Measurements from ENCODE around the gene FCF1. TPM values are rescaled to one million over a fixed set of nuclear protein-coding genes. Genes with fewer than 3 reads are reported as not detected.

FCF1 gene
- total RNA-seq, 1 donor from 2014 or later = 17.3 TPM

DNA sequence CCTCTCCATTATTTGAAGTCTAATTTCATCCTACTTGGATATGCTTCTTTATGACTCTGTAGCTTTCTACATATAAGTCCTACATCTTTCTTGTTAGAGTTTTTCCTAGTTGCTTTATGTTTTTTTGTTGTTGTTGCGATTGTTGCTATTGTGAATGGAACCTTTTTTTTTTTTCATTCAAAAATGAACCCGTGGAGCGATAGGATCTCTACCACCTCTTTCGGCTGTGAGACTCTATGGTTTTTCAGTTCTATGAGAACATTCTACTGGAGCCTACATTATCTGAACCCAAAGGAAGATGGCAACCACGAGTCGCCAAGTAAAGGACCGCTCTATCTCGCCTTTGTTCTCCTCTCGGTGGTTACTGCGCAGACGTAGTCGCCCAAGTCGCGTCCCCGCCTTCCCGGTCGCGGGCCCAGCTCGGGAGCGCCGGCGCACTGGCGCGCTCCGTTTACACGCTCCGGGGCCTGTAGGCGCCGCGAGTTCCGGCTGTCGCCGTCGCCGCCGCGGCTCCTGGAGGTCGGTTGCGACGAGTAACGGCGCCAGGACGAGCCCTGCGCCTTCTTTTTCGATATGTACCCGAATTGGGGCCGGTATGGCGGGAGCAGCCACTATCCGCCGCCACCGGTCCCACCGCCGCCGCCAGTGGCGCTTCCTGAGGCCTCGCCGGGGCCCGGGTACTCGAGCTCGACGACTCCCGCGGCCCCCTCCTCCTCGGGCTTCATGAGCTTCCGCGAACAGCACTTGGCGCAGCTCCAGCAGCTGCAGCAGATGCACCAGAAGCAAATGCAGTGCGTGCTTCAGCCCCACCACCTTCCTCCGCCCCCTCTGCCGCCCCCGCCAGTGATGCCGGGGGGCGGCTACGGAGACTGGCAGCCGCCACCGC is 50.2 kb downstream of the FCF1 start, which contains the start of gene YLPM1:
YLPM1 (plus strand) TSS at position 400 of the 886 bp plus-strand sequence; CDS start at position 574, 174 bp downstream.
- ATAC-seq = peak; percentile 99
- peak; percentile 94 for DNase-seq (ENCODE audit: low spot score)

DNA sequence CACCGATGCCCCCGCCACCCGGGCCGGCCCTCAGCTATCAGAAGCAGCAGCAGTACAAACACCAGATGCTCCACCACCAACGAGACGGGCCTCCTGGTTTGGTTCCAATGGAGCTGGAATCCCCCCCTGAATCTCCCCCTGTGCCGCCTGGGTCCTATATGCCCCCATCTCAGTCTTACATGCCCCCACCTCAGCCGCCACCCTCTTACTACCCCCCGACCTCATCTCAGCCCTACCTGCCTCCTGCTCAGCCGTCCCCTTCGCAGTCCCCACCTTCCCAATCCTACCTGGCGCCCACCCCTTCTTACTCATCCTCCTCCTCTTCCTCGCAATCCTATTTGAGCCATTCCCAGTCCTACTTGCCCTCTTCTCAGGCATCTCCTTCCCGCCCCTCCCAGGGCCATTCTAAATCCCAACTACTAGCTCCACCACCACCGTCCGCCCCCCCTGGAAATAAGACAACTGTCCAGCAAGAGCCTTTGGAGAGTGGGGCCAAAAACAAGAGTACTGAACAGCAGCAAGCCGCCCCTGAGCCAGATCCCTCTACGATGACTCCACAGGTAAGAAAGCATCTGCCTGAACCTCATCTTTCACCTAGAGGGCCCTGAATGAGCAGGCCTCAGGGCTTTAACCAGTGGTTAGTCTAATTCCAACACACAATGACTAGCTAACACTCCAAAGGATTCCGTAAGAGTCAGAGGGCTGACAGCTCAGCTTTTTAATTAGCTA is 51.0 kb downstream of the FCF1 start:
- DNase-seq (ENCODE audit: low spot score) = no peak
- ATAC-seq = no peak

DNA sequence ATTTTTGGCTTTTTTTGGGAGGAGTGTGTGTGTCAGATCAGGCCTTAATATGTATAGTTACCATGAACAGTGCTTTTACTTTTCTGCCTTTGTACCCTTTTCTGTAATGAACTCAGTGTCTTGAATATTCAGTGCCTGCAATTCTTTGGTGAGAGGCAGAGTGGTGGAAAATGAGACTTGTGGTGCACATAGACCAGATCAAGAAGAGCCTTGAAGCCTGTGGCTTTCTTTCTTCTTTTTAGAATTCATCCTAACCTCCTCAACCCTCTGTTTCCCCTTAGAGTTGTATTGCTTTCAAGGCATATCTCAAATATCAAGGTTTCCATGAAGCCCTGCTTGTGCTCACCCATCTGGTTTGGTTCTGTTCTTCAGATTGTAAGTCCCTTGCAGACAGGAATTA is 52.8 kb downstream of the FCF1 start:
- ATAC-seq (no peak), DNase-seq (ENCODE audit: low spot score) (no peak)

DNA sequence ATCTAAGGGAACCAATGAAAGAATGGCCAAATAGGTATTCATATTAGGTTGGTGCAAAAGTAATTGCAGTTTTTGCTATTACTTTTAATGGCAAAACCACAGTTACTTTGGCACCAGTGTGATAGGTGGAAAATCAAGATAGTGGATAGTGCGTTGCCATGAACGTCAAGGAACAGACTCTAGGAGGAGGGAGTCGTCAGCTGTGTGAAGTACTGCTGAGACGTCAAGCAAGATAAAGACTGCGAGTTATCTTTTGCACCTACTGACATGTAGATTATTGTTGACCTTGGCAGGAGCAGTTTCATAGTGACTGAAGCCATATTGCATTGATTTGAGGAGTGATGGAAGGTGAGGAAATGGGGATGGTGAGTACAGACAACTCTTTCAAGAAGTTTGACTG is 58.5 kb downstream of the FCF1 start:
- DNase-seq (ENCODE audit: low spot score) (no peak), ATAC-seq (no peak)

DNA sequence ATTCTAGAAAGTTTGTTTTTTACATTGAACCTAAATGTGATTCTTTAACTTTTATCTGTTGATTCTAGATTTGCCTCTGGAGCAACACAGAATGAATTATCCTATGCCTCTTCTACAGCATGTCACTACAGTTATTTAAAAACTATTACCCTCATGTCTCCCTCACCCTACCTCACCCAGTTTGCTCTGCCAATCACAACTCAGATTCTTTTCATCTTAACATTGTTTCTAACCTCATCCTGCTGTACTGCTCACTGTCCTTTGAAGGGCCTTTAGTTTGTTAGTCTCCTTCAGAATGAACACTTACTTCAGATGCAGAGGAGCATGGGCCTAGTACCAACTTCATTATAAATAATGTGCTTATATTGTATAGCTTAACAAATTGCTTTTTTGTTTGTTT is 71.7 kb downstream of the FCF1 start:
- no peak for DNase-seq (ENCODE audit: low spot score)
- no peak for ATAC-seq

DNA sequence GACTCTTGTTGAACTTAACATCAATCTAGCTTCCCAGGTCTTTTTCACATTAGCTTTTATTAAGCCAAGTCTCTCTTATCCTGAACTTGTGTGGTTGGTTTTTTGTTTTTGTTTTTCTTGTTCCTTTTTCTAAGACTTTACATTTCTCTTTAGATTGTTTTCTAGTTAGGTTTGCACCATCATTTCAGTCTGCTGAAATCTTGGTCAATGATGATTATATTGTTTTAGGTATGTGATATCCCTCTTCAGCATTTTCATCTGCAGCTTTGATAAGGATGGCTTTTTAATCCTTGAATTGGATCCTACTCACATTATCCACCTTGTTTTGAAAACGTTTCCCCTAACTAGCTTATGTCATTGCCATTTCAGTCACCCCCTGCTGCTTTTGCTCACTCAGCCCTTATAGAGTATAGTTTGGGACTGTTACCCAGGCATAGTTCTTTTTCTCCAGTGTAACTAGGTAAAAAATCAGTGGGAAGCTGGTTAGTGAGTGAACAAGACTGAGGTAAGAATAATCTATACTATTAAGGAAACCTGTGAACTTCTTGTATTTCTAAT is 72.2 kb downstream of the FCF1 start:
- ATAC-seq (no peak), DNase-seq (ENCODE audit: low spot score) (no peak)

DNA sequence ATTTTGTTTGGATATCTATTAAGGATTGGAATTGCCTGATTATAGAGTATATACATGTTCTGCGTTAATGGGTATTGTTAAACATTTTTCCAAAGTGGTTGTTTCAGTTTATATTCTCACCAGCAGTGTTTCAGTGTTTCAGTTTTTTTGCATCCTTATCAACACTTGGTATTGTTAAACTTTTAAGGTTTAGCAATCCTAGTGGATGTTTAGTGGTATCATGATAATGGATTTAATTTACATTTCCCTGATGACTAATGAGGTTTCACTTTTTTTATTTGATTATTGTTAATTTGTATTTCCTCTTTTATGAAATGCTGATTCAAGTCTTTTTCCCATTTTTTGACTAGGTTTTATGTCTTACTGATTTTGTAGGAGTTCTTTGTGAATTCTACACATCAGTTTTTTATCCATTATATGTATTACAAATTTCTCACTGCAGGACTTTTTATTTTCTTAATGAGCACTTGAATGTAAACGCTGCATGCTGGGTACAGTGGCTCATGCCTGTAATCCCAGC is 73.9 kb downstream of the FCF1 start:
- DNase-seq (ENCODE audit: low spot score) (no peak), ATAC-seq (no peak)

Other genes starting within 250 kb of the FCF1 start
- gene NPC2, start 219.8 kb upstream of the FCF1 start, total RNA-seq = 35.4 TPM
- 10.0 TPM for gene ISCA2, start 219.4 kb upstream of the FCF1 start, total RNA-seq
- 1.1 TPM for gene LTBP2, start 100.9 kb upstream of the FCF1 start, total RNA-seq
- gene AREL1, start 64 bp upstream of the FCF1 start, total RNA-seq = 18.4 TPM
- gene YLPM1, start 50.2 kb downstream of the FCF1 start, total RNA-seq = 16.4 TPM
- not detected for gene PROX2, start 163.0 kb downstream of the FCF1 start, total RNA-seq
- 65.6 TPM for gene DLST, start 168.8 kb downstream of the FCF1 start, total RNA-seq
- 4.6 TPM for gene RPS6KL1, start 210.1 kb downstream of the FCF1 start, total RNA-seq
- gene PGF, start 242.5 kb downstream of the FCF1 start, total RNA-seq = 2.8 TPM